Peyer's patch (tissue), 4 donors: ENCODE measurements around the gene NCF2.

Experiments
- CTCF ChIP-seq, 6 experiments: fragments of 450-650 bp in 4 of 6; fragments of 200-600 bp in 2 of 6; sonication (generic) in 1 of 6; IDR thresholded peaks; one replicate each; pipeline ENCODE4 v1.5.1; 2017 to 2019; ENCODE audit warnings: antibody characterized with exemption in 6 of 6, mild to moderate bottlenecking in 3 of 6, moderate library complexity in 1 of 6
- POLR2A ChIP-seq, 2 donors: fragments of 450-650 bp; IDR thresholded peaks; one replicate each; pipeline ENCODE4 v1.5.1; 2017; ENCODE audit warnings: antibody characterized with exemption in 2 of 2, mild to moderate bottlenecking in 2 of 2, moderate library complexity in 2 of 2

- peak in 1 of 6 experiments; percentile 8 for TF ChIP-seq CTCF (IDR thresholded peaks at IDR 0.05)
- TF ChIP-seq POLR2A (IDR thresholded peaks at IDR 0.05), result peak; percentile 93 to 95
These were observed 45.5 kb upstream of the NCF2 start, which contains the start of gene ARPC5 for GRCh38 chr1:183635606-183636333.
